Astrocyte (in vitro differentiated cells and primary cell): Measurements from ENCODE around the gene KIAA0753.
"Not testable (repeated sequence)": the region's sequence is repeated elsewhere in the genome, so short reads cannot be mapped to it uniquely, and the experiment has no call there.

ENCODE experiments used
- CTCF ChIP-seq: IDR thresholded peaks from 2 replicates; pipeline ENCODE4 v1.5.1; 2011; ENCODE audit warnings: low read depth, mild to moderate bottlenecking, inconsistent platforms, low read length, moderate library complexity; ENCODE audit not compliant: insufficient read depth
- EZH2 ChIP-seq: IDR thresholded peaks from 2 replicates; pipeline ENCODE4 v1.6.1; 2012; ENCODE audit warnings: mild to moderate bottlenecking, low read length, inconsistent platforms; ENCODE audit not compliant: insufficient read depth

GRCh38 chr17:6656797-6657632 is 16.5 kb upstream of the KIAA0753 start:
- TF ChIP-seq CTCF, EZH2: not testable (repeated sequence)
